Neural crest cell (in vitro differentiated cells): ENCODE results near the gene POU2F3. TPM values are rescaled to one million over a fixed set of nuclear protein-coding genes. Genes with fewer than 3 reads are reported as not detected.
A peak's percentile ranks its signal among the peaks of the same experiment; 100 is the strongest.

Experiments used
- DNase-seq: peaks from one replicate; pipeline ENCODE4 v3.0.0; 2021; ENCODE audit warnings: low read depth, mixed read lengths, low spot score
- H3K27ac Mint-ChIP-seq: one replicate; pipeline ENCODE4 v1.8.0; 2021; ENCODE audit warnings: mild to moderate bottlenecking, mixed read lengths; ENCODE audit not compliant: unreplicated experiment
- H3K27me3 Mint-ChIP-seq: 2 replicates; pipeline ENCODE4 v1.8.0; 2021; ENCODE audit warnings: low read depth, mild to moderate bottlenecking, mixed read lengths
- H3K36me3 Mint-ChIP-seq: 2 replicates; pipeline ENCODE4 v1.8.0; 2021; ENCODE audit warnings: low read depth, mild to moderate bottlenecking, mixed read lengths
- H3K4me1 Mint-ChIP-seq: 2 replicates; pipeline ENCODE4 v1.8.0; 2021; ENCODE audit warnings: mixed read lengths
- H3K4me3 Mint-ChIP-seq: one replicate; pipeline ENCODE4 v1.8.0; 2021; ENCODE audit warnings: mild to moderate bottlenecking, mixed read lengths
- H3K9me3 Mint-ChIP-seq: 2 replicates; pipeline ENCODE4 v1.8.0; 2021; ENCODE audit warnings: mixed read lengths
- total RNA-seq: library from RNA; stranded (reverse); gene quantifications from 2 replicates; pipeline ENCODE4 v1.2.1, GENCODE V29; 2021
- TF ChIP-seq, protein P1 (sequence below): fragments of 200-600 bp; sonication (generic); conservative IDR thresholded peaks from 2 replicates; pipeline ENCODE4 v1.5.0; 2021; ENCODE audit warnings: antibody characterized with exemption, mild to moderate bottlenecking

Gene POU2F3
- total RNA-seq, 1 donor from 2014 or later: not detected

DNA sequence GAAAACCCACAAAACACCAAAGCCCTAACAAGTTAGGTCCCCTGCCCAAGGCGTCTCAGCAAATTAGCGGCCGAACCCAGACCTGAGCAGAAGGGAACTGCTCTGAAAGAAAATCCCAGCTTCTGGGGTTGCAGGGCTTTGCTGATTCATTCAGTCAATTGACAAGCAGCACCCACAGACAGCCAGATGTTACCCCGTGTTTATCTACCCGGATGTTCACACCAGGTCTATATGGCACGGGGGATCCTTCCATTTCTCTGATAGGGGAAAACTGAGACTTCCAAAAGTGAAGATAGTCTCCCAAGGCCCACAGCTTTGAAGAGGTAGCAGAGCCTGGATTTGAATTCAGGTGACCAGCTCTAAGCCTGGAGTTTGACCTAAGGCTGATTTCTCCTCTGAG, 43.1 kb upstream of the POU2F3 start:
- TF ChIP-seq, protein P1, sequence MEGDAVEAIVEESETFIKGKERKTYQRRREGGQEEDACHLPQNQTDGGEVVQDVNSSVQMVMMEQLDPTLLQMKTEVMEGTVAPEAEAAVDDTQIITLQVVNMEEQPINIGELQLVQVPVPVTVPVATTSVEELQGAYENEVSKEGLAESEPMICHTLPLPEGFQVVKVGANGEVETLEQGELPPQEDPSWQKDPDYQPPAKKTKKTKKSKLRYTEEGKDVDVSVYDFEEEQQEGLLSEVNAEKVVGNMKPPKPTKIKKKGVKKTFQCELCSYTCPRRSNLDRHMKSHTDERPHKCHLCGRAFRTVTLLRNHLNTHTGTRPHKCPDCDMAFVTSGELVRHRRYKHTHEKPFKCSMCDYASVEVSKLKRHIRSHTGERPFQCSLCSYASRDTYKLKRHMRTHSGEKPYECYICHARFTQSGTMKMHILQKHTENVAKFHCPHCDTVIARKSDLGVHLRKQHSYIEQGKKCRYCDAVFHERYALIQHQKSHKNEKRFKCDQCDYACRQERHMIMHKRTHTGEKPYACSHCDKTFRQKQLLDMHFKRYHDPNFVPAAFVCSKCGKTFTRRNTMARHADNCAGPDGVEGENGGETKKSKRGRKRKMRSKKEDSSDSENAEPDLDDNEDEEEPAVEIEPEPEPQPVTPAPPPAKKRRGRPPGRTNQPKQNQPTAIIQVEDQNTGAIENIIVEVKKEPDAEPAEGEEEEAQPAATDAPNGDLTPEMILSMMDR: no peak
- no peaks in the 10 kb centered on the region for H3K36me3 Mint-ChIP-seq
- H3K27me3 Mint-ChIP-seq: peaks cover 8% of the 10 kb centered on the region
- no peak for DNase-seq
- H3K4me3 Mint-ChIP-seq: no peak overlapping the region
- no peak overlapping the region for H3K27ac Mint-ChIP-seq
- no peaks in the 10 kb centered on the region for H3K9me3 Mint-ChIP-seq
- H3K4me1 Mint-ChIP-seq: peaks cover 43% of the 10 kb centered on the region

DNA sequence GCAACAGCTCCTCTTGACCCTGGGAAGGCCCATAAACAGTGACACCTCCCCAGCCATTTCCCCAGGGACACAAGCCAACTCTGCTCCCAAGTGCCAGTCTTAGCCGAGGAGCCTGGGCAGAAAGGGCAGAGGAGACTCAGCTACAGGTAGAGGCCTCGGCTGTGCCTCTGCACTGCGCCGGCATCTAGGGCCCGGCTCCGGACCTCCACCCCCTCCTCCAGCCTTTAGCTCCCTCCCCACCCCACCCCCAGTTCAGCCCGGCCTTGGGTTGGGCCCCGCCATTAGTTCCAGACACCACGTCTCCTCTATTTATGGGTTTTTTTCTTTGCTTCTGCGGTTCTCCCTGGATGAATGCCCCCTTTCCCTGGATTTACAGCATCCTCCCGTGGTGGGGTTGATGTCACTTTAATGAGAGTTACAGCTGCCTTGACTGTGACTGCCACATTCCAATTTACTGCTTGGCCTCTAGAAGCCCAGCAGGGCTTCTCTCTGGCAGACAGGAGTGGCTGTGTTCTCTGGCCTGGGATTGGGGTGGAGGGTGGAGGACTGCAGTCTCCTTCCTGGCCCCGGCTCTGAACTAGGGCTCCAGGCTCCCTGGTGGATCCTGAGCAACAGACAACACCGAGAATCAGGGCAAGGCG, 42.6 kb upstream of the POU2F3 start:
- H3K27me3 Mint-ChIP-seq: peaks cover 8% of the 10 kb centered on the region
- no peaks in the 10 kb centered on the region for H3K36me3 Mint-ChIP-seq
- H3K4me3 Mint-ChIP-seq: peak overlapping the region; percentile 70
- no peak for DNase-seq
- TF ChIP-seq, protein P1: no peak
- peaks cover 42% of the 10 kb centered on the region for H3K4me1 Mint-ChIP-seq
- H3K9me3 Mint-ChIP-seq: no peaks in the 10 kb centered on the region
- no peak overlapping the region for H3K27ac Mint-ChIP-seq

DNA sequence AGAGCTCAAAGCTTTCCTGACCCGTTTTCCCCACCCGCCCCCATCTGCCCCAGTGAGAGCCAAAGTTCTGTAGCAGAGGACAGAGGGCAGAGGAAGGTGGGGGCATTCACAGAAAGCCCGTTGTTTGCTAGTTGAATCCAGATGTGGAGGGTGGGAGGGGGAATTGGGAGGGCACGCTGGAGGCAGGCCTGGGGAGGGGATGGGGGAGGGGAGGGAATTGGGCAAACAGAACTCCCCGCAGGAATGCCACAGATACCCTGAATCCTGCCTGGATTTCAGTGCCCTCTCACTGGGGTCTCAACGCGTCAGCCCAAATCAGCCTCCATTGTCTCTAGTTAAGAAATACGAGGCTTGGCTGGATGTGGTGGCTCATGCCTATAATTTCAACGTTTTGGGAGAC, 42.0 kb upstream of the POU2F3 start:
- peaks cover 8% of the 10 kb centered on the region for H3K27me3 Mint-ChIP-seq

DNA sequence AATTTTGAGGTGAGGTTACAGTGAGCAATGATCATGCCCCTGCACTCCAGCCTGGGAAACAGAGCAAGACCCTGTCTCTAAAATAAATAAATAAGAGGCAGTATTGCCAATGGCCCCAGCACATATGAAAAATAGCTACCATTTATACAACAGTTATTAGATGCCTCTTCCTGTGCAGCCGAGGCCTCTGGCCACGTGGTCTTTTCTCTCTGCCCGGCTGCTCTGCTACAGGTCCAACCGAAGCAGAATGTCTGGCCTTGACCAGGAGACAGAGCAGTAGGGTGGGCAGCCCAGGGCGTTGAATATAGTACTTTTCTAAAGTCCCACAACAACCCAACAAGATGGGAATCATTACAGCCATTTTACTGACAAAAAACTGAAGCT, 41.5 kb upstream of the POU2F3 start:
- DNase-seq: no peak
- peaks cover 45% of the 10 kb centered on the region for H3K4me1 Mint-ChIP-seq
- H3K9me3 Mint-ChIP-seq: no peaks in the 10 kb centered on the region
- no peaks in the 10 kb centered on the region for H3K36me3 Mint-ChIP-seq
- peak overlapping the region; percentile 43 for H3K27ac Mint-ChIP-seq
- H3K4me3 Mint-ChIP-seq: no peak overlapping the region
- TF ChIP-seq, protein P1: no peak
- H3K27me3 Mint-ChIP-seq: peaks cover 8% of the 10 kb centered on the region

More for the DNA sequence above, 42.0 kb upstream of the POU2F3 start:
- H3K27ac Mint-ChIP-seq: peak overlapping the region; percentile 12
- no peaks in the 10 kb centered on the region for H3K36me3 Mint-ChIP-seq
- no peak overlapping the region for H3K4me3 Mint-ChIP-seq
- no peaks in the 10 kb centered on the region for H3K9me3 Mint-ChIP-seq
- TF ChIP-seq, protein P1: no peak
- no peak for DNase-seq
- H3K4me1 Mint-ChIP-seq: peaks cover 43% of the 10 kb centered on the region

DNA sequence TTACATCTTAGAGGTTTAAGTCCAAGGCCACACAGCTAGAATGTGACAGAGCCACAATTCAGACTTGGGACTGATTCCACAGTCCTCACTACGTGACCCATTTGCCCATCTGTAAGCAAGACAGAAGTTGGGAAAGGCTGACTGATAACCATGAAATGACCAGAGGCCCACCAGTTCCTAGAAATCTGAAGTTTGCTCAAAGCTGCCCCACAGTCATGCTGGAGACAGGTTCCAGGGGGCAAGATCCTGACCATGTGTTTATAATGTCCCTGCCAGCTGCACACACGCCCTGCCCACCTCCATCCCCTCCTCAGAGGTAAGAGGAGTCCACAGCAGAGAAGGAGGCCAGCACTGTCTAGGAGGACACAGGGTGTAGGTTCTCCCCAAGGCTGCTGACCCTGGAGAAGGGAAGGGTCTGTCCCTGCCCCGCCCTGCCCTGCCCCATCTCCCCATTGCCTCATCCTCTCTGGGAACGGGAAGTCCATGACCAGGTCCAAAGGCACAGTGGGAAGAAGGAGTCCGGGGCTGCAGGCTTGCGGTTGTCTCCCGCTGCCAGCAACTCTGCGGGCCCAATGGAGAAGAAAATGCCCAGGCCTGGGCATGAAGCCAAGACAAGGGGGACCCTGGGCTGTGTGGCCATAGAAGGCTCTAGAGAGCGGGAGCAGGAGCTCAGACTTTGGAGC, 41.0 kb upstream of the POU2F3 start:
- TF ChIP-seq, protein P1: no peak
- peaks cover 45% of the 10 kb centered on the region for H3K4me1 Mint-ChIP-seq
- H3K36me3 Mint-ChIP-seq: no peaks in the 10 kb centered on the region
- peaks cover 8% of the 10 kb centered on the region for H3K27me3 Mint-ChIP-seq
- no peak overlapping the region for H3K27ac Mint-ChIP-seq
- H3K9me3 Mint-ChIP-seq: no peaks in the 10 kb centered on the region
- no peak for DNase-seq
- no peak overlapping the region for H3K4me3 Mint-ChIP-seq
